NCI-H774 (cell line): Measurements from ENCODE around the gene OTOG.

Experiments
- DNase-seq: peaks from one replicate; lab custom pipeline; 2025; lab: John Stamatoyannopoulos, UW

Gene OTOG

DNA sequence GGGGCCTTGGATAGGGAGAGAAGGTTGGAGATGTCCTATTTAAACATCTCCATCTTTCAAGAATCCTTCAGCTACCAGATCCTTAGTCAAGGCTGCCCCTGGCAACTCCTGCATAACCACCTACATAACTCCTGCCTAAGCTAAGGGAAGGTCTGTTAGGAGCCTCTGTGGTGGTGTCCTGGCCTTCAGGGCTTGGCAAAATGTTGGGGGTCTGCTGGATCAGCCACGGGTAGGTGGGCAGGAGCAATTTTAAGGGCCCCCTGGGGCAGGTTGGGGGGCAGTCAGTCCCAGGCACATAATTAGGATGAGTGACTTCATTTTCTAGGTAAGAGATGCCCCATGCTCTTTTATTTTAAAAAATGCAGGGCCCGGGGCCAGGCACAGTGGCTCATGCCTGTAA lies 28.7 kb upstream of the OTOG start:
- no peak for DNase-seq

GRCh38 chr11:17519061-17519885 lies 27.8 kb upstream of the OTOG start:
- no peak for DNase-seq

DNA sequence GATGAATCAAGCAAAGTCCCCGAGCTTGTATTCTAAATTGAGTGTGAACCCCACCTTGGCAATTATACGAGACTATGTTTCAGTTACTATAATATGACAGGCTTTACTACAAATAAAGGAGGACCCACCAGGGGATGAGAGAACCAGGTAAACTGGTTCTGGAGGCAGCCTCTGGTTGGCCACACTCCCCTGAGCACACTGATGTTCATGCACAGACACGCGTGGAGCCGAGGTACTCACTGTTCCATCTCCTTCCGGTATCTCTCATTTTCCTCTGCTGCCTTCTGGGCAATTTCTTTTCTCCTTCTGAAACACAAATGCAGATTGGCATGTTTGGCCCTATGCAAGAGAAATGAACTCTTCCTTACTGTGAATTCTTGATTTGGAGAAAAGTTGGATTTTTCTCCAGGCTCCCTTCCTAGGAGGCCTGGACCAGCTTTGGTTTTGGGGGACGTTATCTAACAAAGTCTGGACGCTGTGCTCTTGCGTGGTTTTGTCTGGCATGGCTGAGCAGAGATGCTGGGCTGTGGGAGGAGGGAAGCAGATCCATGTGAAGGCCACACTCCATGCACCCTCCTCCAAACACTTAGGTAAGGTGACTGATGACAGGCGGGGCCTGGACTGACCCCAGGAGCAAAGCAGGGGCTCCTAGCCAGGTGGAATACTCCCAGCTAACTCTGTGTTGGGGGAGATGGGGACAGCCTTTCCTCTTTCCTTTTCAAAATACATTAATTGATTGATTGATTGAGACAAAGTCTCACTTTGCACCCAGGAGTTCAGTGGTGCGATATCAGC lies 25.8 kb upstream of the OTOG start:
- no peak for DNase-seq

- DNase-seq = no peak
Measured at GRCh38 chr11:17522655-17523054, 24.4 kb upstream of the OTOG start.

DNA sequence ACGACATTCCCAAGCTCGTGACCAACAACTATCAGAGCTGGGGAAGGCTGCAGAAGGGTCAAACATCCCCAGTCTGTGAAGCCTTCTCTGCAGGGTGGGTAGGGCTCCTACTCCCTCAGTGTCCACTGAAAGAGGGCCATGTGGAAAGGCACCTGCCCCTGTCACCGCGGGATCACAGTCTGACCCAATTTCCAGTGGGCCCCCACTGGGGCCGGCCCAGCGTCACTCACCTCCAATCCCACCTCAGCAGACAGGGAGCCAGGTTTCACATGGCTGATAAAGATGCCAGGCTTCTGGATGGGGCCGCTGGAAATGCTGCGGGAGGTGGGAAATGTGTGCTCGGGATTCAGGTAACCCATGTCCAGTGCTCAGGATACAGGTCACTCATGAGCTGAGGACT lies 22.8 kb upstream of the OTOG start:
- DNase-seq = no peak

GRCh38 chr11:17525570-17525969 lies 21.5 kb upstream of the OTOG start:
- no peak for DNase-seq

DNA sequence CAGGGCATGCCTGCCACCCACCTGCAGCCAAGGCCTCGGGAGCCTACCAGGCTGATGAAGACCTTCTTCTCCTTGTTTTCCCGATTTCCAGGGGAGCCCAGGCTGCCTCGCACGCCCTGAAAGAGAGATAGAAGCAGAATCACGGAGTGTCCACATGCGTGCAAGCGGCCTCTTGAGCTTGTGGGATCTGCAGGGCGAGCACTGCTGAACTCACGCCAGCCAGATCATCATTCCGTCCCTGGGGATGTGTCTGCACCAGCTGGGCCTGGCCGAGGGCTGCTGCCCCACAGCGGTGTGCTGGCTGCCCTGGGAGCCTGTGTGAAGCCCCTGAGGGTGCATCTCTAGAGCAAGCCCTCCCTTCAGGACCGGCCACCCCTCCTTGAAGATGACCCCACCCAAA lies 20.7 kb upstream of the OTOG start:
- DNase-seq = no peak

- DNase-seq = no peak
Measured at GRCh38 chr11:17526931-17527627, 20.0 kb upstream of the OTOG start.

DNA sequence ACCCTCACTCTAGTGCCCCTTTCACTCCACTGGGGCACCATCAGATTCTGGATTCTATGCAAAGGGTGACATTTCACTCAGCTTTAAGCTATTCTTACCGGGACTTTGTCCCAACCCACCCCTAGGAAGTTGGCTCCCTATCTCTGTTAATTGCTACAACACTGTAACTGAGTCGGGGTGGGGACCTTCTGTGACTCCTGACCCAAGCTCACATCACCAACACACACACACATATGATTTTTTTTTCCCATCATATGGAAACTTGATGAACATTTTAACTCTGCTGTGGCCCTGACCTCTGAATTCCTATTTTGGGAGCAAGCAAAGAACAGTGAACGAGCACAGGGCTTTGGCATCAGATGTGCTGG lies 19.4 kb upstream of the OTOG start:
- DNase-seq = no peak

DNA sequence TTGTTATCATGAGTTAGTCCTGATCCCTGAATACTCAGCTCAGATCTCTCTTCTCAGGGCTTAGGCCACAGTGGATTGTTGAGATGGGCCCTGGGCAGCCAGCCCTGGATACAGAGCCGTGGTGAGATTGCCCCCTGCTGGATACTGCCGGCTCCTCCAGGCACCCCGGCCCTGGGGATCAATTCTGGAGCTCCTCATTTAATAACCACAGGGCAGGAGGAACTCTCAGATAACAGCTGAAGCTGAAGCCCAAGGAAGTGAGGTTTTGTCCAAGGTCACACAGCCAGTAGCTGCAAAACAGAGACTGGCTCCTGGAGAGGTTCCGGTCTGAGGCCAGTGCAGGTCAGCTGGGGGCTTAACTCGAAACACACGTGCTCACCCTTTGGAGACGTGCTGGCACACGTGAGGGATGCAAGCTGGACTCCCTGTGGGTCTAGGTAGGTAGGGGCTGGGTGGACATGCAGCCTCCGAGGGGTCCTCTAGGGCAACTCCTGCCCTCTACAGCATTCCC lies 18.8 kb upstream of the OTOG start:
- peak; percentile 28 for DNase-seq

- DNase-seq = peak; percentile 4
Measured at GRCh38 chr11:17528906-17529843, 17.9 kb upstream of the OTOG start.

DNA sequence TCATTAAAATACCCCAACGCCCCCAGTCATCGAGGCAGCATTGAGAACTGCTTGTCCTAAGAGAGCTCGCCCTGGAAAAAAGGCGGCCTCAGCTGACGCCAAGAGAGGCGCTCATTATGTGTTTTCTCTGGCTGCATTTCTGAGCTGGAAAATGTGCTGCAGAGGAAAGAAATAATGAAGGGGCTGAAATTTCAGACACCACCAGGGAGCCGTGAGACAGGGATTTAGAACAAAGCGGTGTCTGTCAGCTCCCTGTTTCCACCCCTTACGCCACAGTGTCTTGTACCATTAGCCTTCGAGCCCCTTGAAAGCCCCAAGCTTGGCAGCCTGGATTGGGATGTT lies 17.2 kb upstream of the OTOG start:
- no peak for DNase-seq

DNA sequence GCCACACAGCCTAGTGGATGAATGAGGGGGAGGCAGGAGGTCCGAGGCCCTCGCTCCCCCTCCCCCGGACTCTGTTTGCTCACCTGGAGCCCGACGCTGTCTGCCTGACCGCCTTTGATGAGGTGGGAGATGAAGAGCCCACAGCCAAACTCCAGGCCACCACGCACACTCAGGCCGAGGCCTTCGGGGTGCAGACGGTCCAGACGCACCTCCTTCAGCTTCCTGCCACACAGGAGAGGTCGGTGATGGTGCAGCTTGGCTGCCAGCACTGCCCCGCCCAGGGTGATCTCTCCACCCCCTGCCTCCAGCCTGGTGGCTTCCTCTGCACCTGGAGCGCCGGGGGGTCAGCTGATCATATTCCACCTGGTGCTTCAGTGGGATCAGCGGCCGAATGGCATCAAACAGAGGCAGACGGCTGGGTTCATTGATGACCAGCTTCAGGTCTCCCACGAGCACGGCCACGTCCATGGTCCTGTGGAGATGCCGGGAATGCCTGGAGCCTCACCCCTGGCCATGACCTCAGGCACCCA lies 15.9 kb upstream of the OTOG start:
- DNase-seq = peak; percentile 72

DNA sequence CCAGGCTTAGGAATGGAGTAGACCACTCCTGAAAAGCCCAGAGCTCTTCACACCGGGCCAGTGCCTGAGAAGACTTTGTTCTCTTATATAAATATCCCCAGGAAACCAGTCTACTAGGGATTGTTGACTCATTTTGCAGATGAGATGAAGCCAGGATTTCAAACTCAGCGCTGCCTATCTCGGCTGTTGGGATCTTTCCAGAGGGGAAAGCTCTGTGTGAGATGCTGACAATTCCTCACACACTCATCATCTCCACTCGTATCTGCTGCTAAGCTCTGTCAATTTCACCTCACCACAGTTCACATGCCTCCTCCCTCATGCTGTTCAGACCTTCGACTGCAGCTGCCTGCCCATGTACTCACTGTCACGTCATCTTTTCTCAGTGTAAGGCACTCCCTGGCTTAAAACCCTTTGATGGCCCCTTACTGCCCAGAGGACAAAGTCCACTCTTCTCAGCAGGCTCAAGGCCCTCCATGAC lies 15.4 kb upstream of the OTOG start:
- DNase-seq = no peak

- no peak for DNase-seq
Measured at GRCh38 chr11:17532784-17533183, 14.3 kb upstream of the OTOG start.

- DNase-seq = no peak
Measured at GRCh38 chr11:17533341-17533740, 13.7 kb upstream of the OTOG start.

DNA sequence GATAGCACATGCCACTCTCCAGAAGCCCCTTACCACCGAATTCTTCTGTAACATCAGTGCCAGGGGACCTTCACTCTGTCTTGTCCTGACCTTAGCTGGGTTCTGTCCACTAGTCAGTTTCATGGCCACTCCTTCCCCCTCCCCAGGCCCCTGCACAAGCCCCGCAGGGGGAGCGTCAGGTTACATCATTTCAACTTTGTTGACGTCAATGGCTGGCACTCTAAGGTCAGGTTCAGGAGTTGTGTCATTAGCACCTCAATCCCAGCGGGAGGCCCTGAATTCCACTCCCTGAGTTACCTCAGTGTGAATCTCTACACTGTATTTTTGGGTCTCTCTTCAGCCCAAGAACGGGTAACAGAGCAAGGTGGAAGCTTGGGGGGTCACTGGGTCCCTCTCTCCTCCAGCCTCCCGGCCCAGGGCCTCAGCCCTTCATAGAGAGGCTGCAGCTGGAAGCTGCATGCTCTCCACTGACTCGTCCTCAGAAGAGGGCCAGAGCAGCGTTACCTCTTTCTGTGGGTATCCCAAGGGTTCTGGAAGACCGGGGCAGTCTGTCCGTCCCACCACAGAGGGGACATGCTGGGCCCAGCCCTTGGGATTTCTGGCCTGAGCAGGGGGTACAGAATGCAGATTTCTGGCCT lies 13.2 kb upstream of the OTOG start:
- DNase-seq = no peak

GRCh38 chr11:17535488-17535887 lies 11.6 kb upstream of the OTOG start:
- no peak for DNase-seq

DNA sequence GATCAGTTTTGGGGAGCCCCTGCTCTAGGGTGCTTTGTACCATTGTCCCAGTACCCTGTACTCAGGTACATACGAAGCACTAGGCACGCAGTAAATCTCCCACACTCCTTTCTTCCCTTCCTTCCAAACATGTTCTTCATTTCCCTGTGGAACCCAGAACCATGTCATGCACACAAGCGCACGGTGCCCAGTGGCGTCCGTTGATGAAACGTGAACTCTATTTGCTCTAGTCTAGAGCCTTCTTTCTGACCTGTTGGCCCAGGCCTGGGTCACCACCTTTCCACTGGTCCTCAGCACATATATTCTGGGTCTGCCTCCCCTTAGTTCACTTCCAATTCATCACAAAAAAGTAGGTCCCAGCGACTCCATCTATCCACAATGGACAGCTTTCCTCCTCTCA lies 9.8 kb upstream of the OTOG start:
- no peak for DNase-seq

- no peak for DNase-seq
Measured at GRCh38 chr11:17538054-17538453, 9.0 kb upstream of the OTOG start.

DNA sequence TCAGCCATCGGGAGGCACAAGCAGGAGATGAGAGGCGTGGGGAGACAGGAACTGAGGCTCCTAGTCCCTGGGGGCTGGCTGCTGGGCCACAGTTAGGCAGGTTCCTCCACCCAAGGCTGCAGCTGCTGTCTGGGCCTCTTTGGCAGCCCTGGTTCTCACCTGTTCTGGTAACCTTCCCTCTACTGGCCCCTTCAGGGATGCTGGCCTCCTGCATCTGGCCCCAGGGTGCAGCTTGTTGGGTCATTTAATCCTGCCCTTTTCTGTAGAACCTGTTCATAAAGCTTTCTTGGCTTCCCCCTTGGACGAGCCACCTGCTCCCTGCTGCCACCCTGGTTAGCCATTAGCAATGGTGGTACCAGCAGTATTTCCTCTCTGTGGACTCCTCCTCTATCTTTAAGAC lies 8.3 kb upstream of the OTOG start:
- no peak for DNase-seq
